ENCODE results near the gene RBX1. TPM values are rescaled to one million over a fixed set of nuclear protein-coding genes. Genes with fewer than 3 reads are reported as not detected.
"Not testable (repeated sequence)": the region's sequence is repeated elsewhere in the genome, so short reads cannot be mapped to it uniquely, and the experiment has no call there.

RBX1 gene
- total RNA-seq: 10 to 100 TPM; 27.7 to 62.6 (median 33.9) TPM

- peak; percentile 95 to 99 for DNase-seq (ENCODE audit: low spot score in 2 of 2)
- TF ChIP-seq POLR2A (IDR thresholded peaks at IDR 0.05) (peak; percentile 70 to 78), EP300 (IDR thresholded peaks at IDR 0.05) (peak; percentile 93 to 95), CTCF (IDR thresholded peaks at IDR 0.05) (no peak)
- H3K36me3 ChIP-seq: peaks cover 0 to 33% (median 0%) of the 10 kb centered on the region in 3 donors
- H3K27ac ChIP-seq: peak within 1 kb of the TSS; percentile 97 to 99 (median 98)
- no peaks in the 10 kb centered on the region for H3K9me3 ChIP-seq
- H3K27me3 ChIP-seq: no peaks in the 10 kb centered on the region
- peaks cover 0 to 33% (median 13%) of the 10 kb centered on the region in 4 donors for H3K4me1 ChIP-seq
- 0% methylated on average over 52 to 54 of the region's 86 CpGs for WGBS, 2 donors
- peak within 1 kb of the TSS; percentile 78 to 92 (median 84) for H3K4me3 ChIP-seq
These were observed at the start of gene RBX1 for GRCh38 chr22:40950962-40951794. Gene RBX1 (plus strand): TSS chr22:40951378. CDS start chr22:40951399, 21 bp downstream.

- Histone ChIP-seq H3K4me1 (peaks cover 0 to 3% (median 0%) of the 10 kb centered on the region in 4 donors), H3K27me3 (no peaks in the 10 kb centered on the region), H3K36me3 (peaks cover 0 to 63% (median 0%) of the 10 kb centered on the region in 3 donors), H3K27ac (no peak overlapping the region), H3K4me3 (no peak overlapping the region), H3K9me3 (no peaks in the 10 kb centered on the region)
- WGBS, 2 donors: 93 to 94% methylated on average over 1 of the region's 1 CpG
- TF ChIP-seq EP300 (IDR thresholded peaks at IDR 0.05) (no peak), CTCF (IDR thresholded peaks at IDR 0.05) (no peak)
- DNase-seq (ENCODE audit: low spot score in 2 of 2): no peak
These were observed 47.1 kb upstream of the RBX1 start for GRCh38 chr22:40904101-40904500.

- H3K4me1 ChIP-seq: no peaks in the 10 kb centered on the region
- no peaks in the 10 kb centered on the region for H3K27me3 ChIP-seq
- no peaks in the 10 kb centered on the region for H3K9me3 ChIP-seq
- no peak overlapping the region for H3K27ac ChIP-seq
- TF ChIP-seq EP300 (IDR thresholded peaks at IDR 0.05) (no peak), CTCF (IDR thresholded peaks at IDR 0.05) (no peak), POLR2A (IDR thresholded peaks at IDR 0.05) (no peak)
- H3K36me3 ChIP-seq: peaks cover 0 to 84% (median 5%) of the 10 kb centered on the region in 3 donors
- WGBS, 2 donors: 93 to 96% methylated on average over 6 of the region's 6 CpGs
- no peak overlapping the region for H3K4me3 ChIP-seq
- no peak for DNase-seq (ENCODE audit: low spot score in 2 of 2)
These were observed 42.3 kb upstream of the RBX1 start for GRCh38 chr22:40908895-40909294.

GRCh38 chr22:40911772-40912171, 39.4 kb upstream of the RBX1 start:
- Histone ChIP-seq H3K4me1 (no peaks in the 10 kb centered on the region), H3K4me3 (no peak overlapping the region), H3K36me3 (peaks cover 0 to 81% (median 11%) of the 10 kb centered on the region in 3 donors), H3K27me3 (no peaks in the 10 kb centered on the region), H3K9me3 (no peaks in the 10 kb centered on the region), H3K27ac (no peak overlapping the region)
- DNase-seq (ENCODE audit: low spot score in 2 of 2): no peak
- TF ChIP-seq CTCF (IDR thresholded peaks at IDR 0.05): no peak
- TF ChIP-seq EP300 (IDR thresholded peaks at IDR 0.05): no peak
- TF ChIP-seq POLR2A (IDR thresholded peaks at IDR 0.05): no peak
- 81% methylated on average over 3 of the region's 3 CpGs for WGBS, 2 donors

- H3K9me3 ChIP-seq; H3K27me3 ChIP-seq; H3K4me3 ChIP-seq; H3K4me1 ChIP-seq; DNase-seq (ENCODE audit: low spot score in 2 of 2); H3K27ac ChIP-seq: not testable (repeated sequence)
- 93 to 94% methylated on average over 6 of the region's 6 CpGs for WGBS, 2 donors
- H3K36me3 ChIP-seq: peaks cover 0 to 83% (median 11%) of the 10 kb centered on the region in 3 donors
These were observed 38.2 kb upstream of the RBX1 start for GRCh38 chr22:40912987-40913386.
